Measurements from ENCODE around the gene GRPR. TPM values are rescaled to one million over a fixed set of nuclear protein-coding genes. Genes with fewer than 3 reads are reported as not detected.

The GRPR gene
- total RNA-seq (0.67 and 0.69 TPM in 2 replicates), polyA plus RNA-seq (0.21 and 0.52 TPM in 2 replicates)

DNA sequence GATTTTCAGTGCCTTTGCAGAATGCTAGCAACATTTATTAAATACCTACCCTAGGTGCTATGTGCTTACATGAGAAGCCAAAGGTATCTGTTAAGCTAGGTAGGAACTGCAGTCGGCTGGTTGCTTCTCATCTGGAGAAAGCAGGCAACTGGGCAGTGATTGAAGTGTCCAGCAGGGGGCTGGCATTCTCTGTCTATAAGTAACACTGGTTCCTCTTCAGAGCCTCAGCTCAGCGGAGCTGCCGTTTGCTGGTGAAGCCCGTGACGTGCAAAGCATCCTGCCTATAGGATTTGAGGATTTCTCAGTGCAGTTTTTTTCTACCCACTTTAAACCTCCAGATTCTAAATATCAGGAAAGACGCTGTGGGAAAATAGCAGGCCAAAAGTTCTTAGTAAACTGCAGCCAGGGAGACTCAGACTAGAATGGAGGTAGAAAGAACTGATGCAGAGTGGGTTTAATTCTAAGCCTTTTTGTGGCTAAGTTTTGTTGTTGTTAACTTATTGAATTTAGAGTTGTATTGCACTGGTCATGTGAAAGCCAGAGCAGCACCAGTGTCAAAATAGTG is at the start of gene GRPR:
GRPR (plus strand) TSS at position 344 of the 565 bp plus-strand sequence. CDS start 389 bp downstream, outside the sequence.
- no peak within 1 kb of the TSS for H3K4me3 ChIP-seq
- no peak within 1 kb of the TSS for H3K27ac ChIP-seq
- peak; percentile 71 for TF ChIP-seq CTCF (IDR thresholded peaks at IDR 0.05; ENCODE audit: low read depth, low read length)
- no peaks in the 10 kb centered on the region for H3K27me3 ChIP-seq
- H3K36me3 ChIP-seq, result no peaks in the 10 kb centered on the region
- H3K9me3 ChIP-seq (ENCODE audit: low read depth), result no peaks in the 10 kb centered on the region
- DNase-seq (ENCODE audit: low read depth in 1 of 2, low spot score in 1 of 2), result peak; percentile 86 to 96
- no peaks in the 10 kb centered on the region for H3K4me1 ChIP-seq (ENCODE audit: low read depth)

DNA sequence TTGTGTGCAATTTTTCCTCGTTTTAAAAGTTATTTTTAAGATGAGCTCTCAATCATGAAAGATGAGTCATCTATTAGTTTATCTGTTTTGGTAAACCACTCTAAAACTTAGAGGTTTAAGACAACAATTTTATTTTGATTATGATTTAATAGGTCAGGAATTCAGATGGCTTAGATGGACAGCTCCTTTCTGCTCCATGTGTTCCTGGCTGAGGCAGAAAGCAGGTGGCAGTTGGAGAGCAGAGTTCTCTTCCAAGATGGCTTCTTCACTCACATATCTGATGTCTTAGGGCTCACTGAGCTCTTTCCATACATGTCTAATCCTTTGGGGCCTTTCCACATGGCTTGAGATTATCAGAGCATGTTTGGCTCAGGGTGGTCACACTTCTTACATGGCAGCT is 48.3 kb upstream of the GRPR start:
- DNase-seq (ENCODE audit: low read depth in 1 of 2, low spot score in 1 of 2), result no peak
- no peaks in the 10 kb centered on the region for H3K36me3 ChIP-seq
- H3K9me3 ChIP-seq (ENCODE audit: low read depth), result no peaks in the 10 kb centered on the region
- H3K4me1 ChIP-seq (ENCODE audit: low read depth), result no peaks in the 10 kb centered on the region
- no peak overlapping the region for H3K4me3 ChIP-seq
- H3K27ac ChIP-seq, result no peak overlapping the region
- no peaks in the 10 kb centered on the region for H3K27me3 ChIP-seq
- TF ChIP-seq CTCF (IDR thresholded peaks at IDR 0.05; ENCODE audit: low read depth, low read length), result no peak

DNA sequence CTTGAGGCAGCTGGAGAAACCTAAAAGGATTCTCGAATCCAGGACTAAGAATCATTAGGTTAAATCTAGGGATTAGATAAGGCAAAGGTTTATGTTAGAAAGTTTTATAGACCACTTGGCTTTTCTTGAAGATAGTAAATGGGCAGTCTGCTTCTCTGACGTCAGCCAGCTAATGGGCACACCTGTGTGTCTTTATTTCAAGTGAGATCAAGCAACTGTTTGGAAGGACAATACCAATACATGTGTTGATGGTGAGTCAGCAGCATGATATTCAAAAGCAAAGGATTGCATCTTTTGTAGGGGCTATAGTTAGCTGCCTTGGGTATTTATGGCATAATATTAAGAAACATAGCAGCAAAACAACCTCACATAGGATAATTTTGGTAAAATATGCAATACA is 46.5 kb upstream of the GRPR start:
- Histone ChIP-seq H3K9me3 (ENCODE audit: low read depth) (no peaks in the 10 kb centered on the region), H3K4me3 (no peak overlapping the region), H3K27me3 (no peaks in the 10 kb centered on the region), H3K27ac (no peak overlapping the region), H3K36me3 (no peaks in the 10 kb centered on the region), H3K4me1 (ENCODE audit: low read depth) (no peaks in the 10 kb centered on the region)
- TF ChIP-seq CTCF (IDR thresholded peaks at IDR 0.05; ENCODE audit: low read depth, low read length), result no peak
- DNase-seq (ENCODE audit: low read depth in 1 of 2, low spot score in 1 of 2), result no peak

DNA sequence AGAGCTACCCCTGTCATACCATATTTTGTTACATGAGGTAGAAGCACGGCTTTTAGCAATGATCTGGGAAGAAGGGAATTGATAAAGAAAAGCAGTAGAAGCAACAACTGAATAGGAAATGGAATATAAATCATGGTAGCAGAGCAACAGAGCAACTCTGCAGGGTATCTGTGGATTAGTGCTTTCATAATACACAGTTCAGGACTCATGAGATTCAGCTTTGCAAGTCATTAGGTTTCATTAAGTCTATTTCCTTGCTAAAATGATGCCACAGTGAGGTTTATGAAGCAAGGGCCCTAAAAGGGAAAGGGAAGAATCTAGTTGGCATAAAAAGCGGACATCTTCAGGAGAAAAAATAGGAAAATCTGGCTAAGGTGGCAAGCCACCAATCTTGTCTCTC is 45.6 kb upstream of the GRPR start:
- Histone ChIP-seq H3K27ac (no peak overlapping the region), H3K4me1 (ENCODE audit: low read depth) (no peaks in the 10 kb centered on the region), H3K27me3 (no peaks in the 10 kb centered on the region), H3K36me3 (no peaks in the 10 kb centered on the region), H3K4me3 (no peak overlapping the region), H3K9me3 (ENCODE audit: low read depth) (no peaks in the 10 kb centered on the region)
- TF ChIP-seq CTCF (IDR thresholded peaks at IDR 0.05; ENCODE audit: low read depth, low read length), result no peak
- DNase-seq (ENCODE audit: low read depth in 1 of 2, low spot score in 1 of 2), result no peak

DNA sequence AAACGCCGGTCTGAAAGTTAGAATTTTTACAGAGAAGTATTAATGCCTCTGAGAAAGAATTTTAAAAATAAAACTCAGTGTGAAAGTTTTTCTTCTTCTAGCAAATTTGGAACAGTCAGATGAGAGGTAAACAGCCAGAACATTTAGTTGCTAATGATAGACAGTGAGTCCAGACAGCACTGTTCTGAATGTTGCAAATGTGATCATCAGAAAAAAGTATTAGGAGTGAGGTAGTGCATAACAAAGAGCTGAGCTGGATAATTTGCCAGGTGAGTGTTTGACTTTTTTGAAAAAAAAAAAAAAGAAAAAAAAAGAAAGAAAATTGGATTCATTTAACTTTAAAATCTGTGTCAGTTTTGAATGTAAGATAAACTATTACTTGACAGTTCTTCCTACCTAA is 42.0 kb upstream of the GRPR start:
- no peak for TF ChIP-seq CTCF (IDR thresholded peaks at IDR 0.05; ENCODE audit: low read depth, low read length)
- H3K27me3 ChIP-seq, result no peaks in the 10 kb centered on the region

More for the DNA sequence above, 42.0 kb upstream of the GRPR start:
- H3K9me3 ChIP-seq (ENCODE audit: low read depth), result no peaks in the 10 kb centered on the region
- H3K4me3 ChIP-seq, result no peak overlapping the region
- H3K36me3 ChIP-seq, result no peaks in the 10 kb centered on the region
- H3K27ac ChIP-seq, result no peak overlapping the region
- no peak for DNase-seq (ENCODE audit: low read depth in 1 of 2, low spot score in 1 of 2)
- H3K4me1 ChIP-seq (ENCODE audit: low read depth), result no peaks in the 10 kb centered on the region
